Memory B cell (primary cell): ENCODE measurements around the gene EIF3L.

Experiments
- ATAC-seq: fragments of 150-1000 bp; cut with Tn5 transposase; 2 replicates; pipeline ENCODE4 v1.10.0; 2021; ENCODE audit warnings: low read depth, mild to moderate bottlenecking, moderate library complexity
- DNase-seq, 2 donors: peaks; one replicate each; pipeline ENCODE4 v3.0.0; 2022; ENCODE audit warnings: low spot score in 2 of 2
- H3K27ac Mint-ChIP-seq: one replicate; pipeline ENCODE4 v1.8.0; 2022; ENCODE audit warnings: mild to moderate bottlenecking, moderate library complexity, mixed read lengths
- H3K27me3 Mint-ChIP-seq: one replicate; pipeline ENCODE4 v1.8.0; 2022; ENCODE audit warnings: mixed read lengths
- H3K36me3 Mint-ChIP-seq: one replicate; pipeline ENCODE4 v1.8.0; 2022; ENCODE audit warnings: mild to moderate bottlenecking, mixed read lengths
- H3K4me1 Mint-ChIP-seq: one replicate; pipeline ENCODE4 v1.8.0; 2022; ENCODE audit warnings: mixed read lengths
- H3K4me3 Mint-ChIP-seq: one replicate; pipeline ENCODE4 v1.8.0; 2022; ENCODE audit warnings: mild to moderate bottlenecking, moderate library complexity, mixed read lengths
- H3K9me3 Mint-ChIP-seq: one replicate; pipeline ENCODE4 v1.8.0; 2022; ENCODE audit warnings: mixed read lengths

The EIF3L gene

GRCh38 chr22:37855462-37855861 lies 6.2 kb downstream of the EIF3L start:
- peaks cover 31% of the 10 kb centered on the region for H3K36me3 Mint-ChIP-seq
- H3K27ac Mint-ChIP-seq: no peak overlapping the region
- peaks cover 25% of the 10 kb centered on the region for H3K4me1 Mint-ChIP-seq
- no peak overlapping the region for H3K4me3 Mint-ChIP-seq
- H3K27me3 Mint-ChIP-seq: no peaks in the 10 kb centered on the region
- DNase-seq: no peak
- no peaks in the 10 kb centered on the region for H3K9me3 Mint-ChIP-seq
- no peak for ATAC-seq

GRCh38 chr22:37860796-37861421 lies 11.7 kb downstream of the EIF3L start:
- Mint-ChIP-seq H3K27me3 (no peaks in the 10 kb centered on the region), H3K36me3 (peaks cover 25% of the 10 kb centered on the region), H3K9me3 (no peaks in the 10 kb centered on the region), H3K27ac (no peak overlapping the region), H3K4me1 (no peaks in the 10 kb centered on the region), H3K4me3 (no peak overlapping the region)
- ATAC-seq: no peak
- DNase-seq: no peak

- peaks cover 23% of the 10 kb centered on the region for H3K36me3 Mint-ChIP-seq
- H3K27ac Mint-ChIP-seq: no peak overlapping the region
- ATAC-seq: no peak
Observed at GRCh38 chr22:37862570-37863325, 13.5 kb downstream of the EIF3L start.

GRCh38 chr22:37865510-37865909 lies 16.3 kb downstream of the EIF3L start:
- Mint-ChIP-seq H3K27ac (no peak overlapping the region), H3K36me3 (peaks cover 23% of the 10 kb centered on the region), H3K9me3 (no peaks in the 10 kb centered on the region), H3K27me3 (no peaks in the 10 kb centered on the region), H3K4me1 (no peaks in the 10 kb centered on the region), H3K4me3 (no peak overlapping the region)
- no peak for ATAC-seq
- no peak for DNase-seq

More at GRCh38 chr22:37862570-37863325, 13.5 kb downstream of the EIF3L start:
- no peak for DNase-seq
- no peaks in the 10 kb centered on the region for H3K27me3 Mint-ChIP-seq
- H3K4me1 Mint-ChIP-seq: no peaks in the 10 kb centered on the region
- H3K4me3 Mint-ChIP-seq: no peak overlapping the region
- no peaks in the 10 kb centered on the region for H3K9me3 Mint-ChIP-seq

- ATAC-seq (no peak), DNase-seq (no peak)
- Mint-ChIP-seq H3K4me1 (no peaks in the 10 kb centered on the region), H3K27ac (no peak overlapping the region), H3K4me3 (no peak overlapping the region), H3K9me3 (no peaks in the 10 kb centered on the region), H3K36me3 (peaks cover 14% of the 10 kb centered on the region), H3K27me3 (no peaks in the 10 kb centered on the region)
Observed at GRCh38 chr22:37870273-37870672, 21.1 kb downstream of the EIF3L start.

GRCh38 chr22:37880668-37881440 lies 31.6 kb downstream of the EIF3L start:
- no peaks in the 10 kb centered on the region for H3K9me3 Mint-ChIP-seq
- H3K4me3 Mint-ChIP-seq: no peak overlapping the region
- DNase-seq (no peak), ATAC-seq (no peak)
- no peak overlapping the region for H3K27ac Mint-ChIP-seq
- H3K27me3 Mint-ChIP-seq: no peaks in the 10 kb centered on the region
- peaks cover 15% of the 10 kb centered on the region for H3K36me3 Mint-ChIP-seq
- H3K4me1 Mint-ChIP-seq: peaks cover 4% of the 10 kb centered on the region

GRCh38 chr22:37884420-37884819 lies 35.2 kb downstream of the EIF3L start:
- no peaks in the 10 kb centered on the region for H3K9me3 Mint-ChIP-seq
- peak overlapping the region; percentile 54 for H3K27ac Mint-ChIP-seq
- peaks cover 4% of the 10 kb centered on the region for H3K4me1 Mint-ChIP-seq
- H3K36me3 Mint-ChIP-seq: peaks cover 20% of the 10 kb centered on the region
- no peak for DNase-seq
- no peak for ATAC-seq
- H3K27me3 Mint-ChIP-seq: no peaks in the 10 kb centered on the region
- no peak overlapping the region for H3K4me3 Mint-ChIP-seq

GRCh38 chr22:37887584-37888378 lies 38.6 kb downstream of the EIF3L start:
- Mint-ChIP-seq H3K4me3 (no peak overlapping the region), H3K27ac (no peak overlapping the region), H3K9me3 (no peaks in the 10 kb centered on the region), H3K36me3 (peaks cover 29% of the 10 kb centered on the region), H3K4me1 (peaks cover 4% of the 10 kb centered on the region), H3K27me3 (no peaks in the 10 kb centered on the region)
- no peak for ATAC-seq
- no peak for DNase-seq

GRCh38 chr22:37891926-37892325 lies 42.7 kb downstream of the EIF3L start:
- Mint-ChIP-seq H3K36me3 (peaks cover 22% of the 10 kb centered on the region), H3K27ac (peak overlapping the region; percentile 37), H3K9me3 (no peaks in the 10 kb centered on the region)

GRCh38 chr22:37892566-37893335 lies 43.5 kb downstream of the EIF3L start:
- H3K4me3 Mint-ChIP-seq: no peak overlapping the region
- DNase-seq: no peak
- no peaks in the 10 kb centered on the region for H3K27me3 Mint-ChIP-seq
- H3K27ac Mint-ChIP-seq: no peak overlapping the region
- H3K36me3 Mint-ChIP-seq: peaks cover 18% of the 10 kb centered on the region
- peaks cover 9% of the 10 kb centered on the region for H3K4me1 Mint-ChIP-seq
- H3K9me3 Mint-ChIP-seq: no peaks in the 10 kb centered on the region
- no peak for ATAC-seq

More at GRCh38 chr22:37891926-37892325, 42.7 kb downstream of the EIF3L start:
- ATAC-seq (no peak), DNase-seq (no peak)
- no peaks in the 10 kb centered on the region for H3K27me3 Mint-ChIP-seq
- H3K4me1 Mint-ChIP-seq: peaks cover 9% of the 10 kb centered on the region
- H3K4me3 Mint-ChIP-seq: no peak overlapping the region

- Mint-ChIP-seq H3K36me3 (peaks cover 11% of the 10 kb centered on the region), H3K27me3 (no peaks in the 10 kb centered on the region), H3K4me3 (no peak overlapping the region), H3K9me3 (no peaks in the 10 kb centered on the region), H3K4me1 (peaks cover 9% of the 10 kb centered on the region), H3K27ac (peak overlapping the region; percentile 72)
- DNase-seq (no peak), ATAC-seq (no peak)
Observed at GRCh38 chr22:37893583-37893983, 44.4 kb downstream of the EIF3L start.

GRCh38 chr22:37894939-37895670 lies 45.9 kb downstream of the EIF3L start:
- Mint-ChIP-seq H3K27ac (no peak overlapping the region), H3K4me3 (peak overlapping the region; percentile 24), H3K4me1 (peaks cover 9% of the 10 kb centered on the region), H3K36me3 (peaks cover 8% of the 10 kb centered on the region), H3K27me3 (no peaks in the 10 kb centered on the region), H3K9me3 (no peaks in the 10 kb centered on the region)
- DNase-seq (no peak), ATAC-seq (no peak)
